Kidney (tissue), 14 donors: ENCODE measurements around the gene TADA3. TPM values are rescaled to one million over a fixed set of nuclear protein-coding genes. Genes with fewer than 3 reads are reported as not detected.

Experiments used
- DNase-seq, 5 donors: peaks; one replicate each; pipeline ENCODE4 v3.0.0-alpha.2; 2013 to 2020
- FAIRE-seq: peaks from 2 replicates; lab custom pipeline; 2012; peaks lifted over from hg19 to GRCh38; lab: Jason Lieb, UNC
- H3K27ac ChIP-seq, 2 donors: one replicate each; pipeline ENCODE4 v1.7.0; 2013; ENCODE audit warnings: low read depth in 2 of 2, low read length in 2 of 2, inconsistent platforms in 1 of 2
- H3K27me3 ChIP-seq: one replicate; pipeline ENCODE4 v1.7.1; 2013; ENCODE audit warnings: low read length, inconsistent platforms; ENCODE audit not compliant: control insufficient read depth, insufficient read depth
- H3K36me3 ChIP-seq, 3 donors: one replicate each; pipeline versions ENCODE4 v1.7.0 to v1.7.1; 2013; ENCODE audit warnings: low read length in 3 of 3, control low read depth in 1 of 3, inconsistent platforms in 1 of 3; ENCODE audit not compliant: insufficient read depth in 3 of 3, control insufficient read depth in 2 of 3
- H3K4me1 ChIP-seq, 3 donors: one replicate each; pipeline versions ENCODE4 v1.7.0 to v1.7.1; 2013; ENCODE audit warnings: low read length in 3 of 3, inconsistent platforms in 1 of 3, low read depth in 1 of 3; ENCODE audit not compliant: control insufficient read depth in 2 of 3, insufficient read depth in 2 of 3
- H3K4me3 ChIP-seq, 3 donors: one replicate each; pipeline versions ENCODE4 v1.7.0 to v1.8.1; 2013; ENCODE audit warnings: low read length in 3 of 3, control low read depth in 1 of 3, inconsistent platforms in 1 of 3
- H3K9ac ChIP-seq, 3 donors: one replicate each; pipeline versions ENCODE4 v1.7.0 to v1.7.1; 2013; ENCODE audit warnings: low read length in 3 of 3, control low read depth in 1 of 3, inconsistent platforms in 1 of 3
- H3K9me3 ChIP-seq, 3 donors: one replicate each; pipeline versions ENCODE4 v1.7.0 to v1.7.1; 2013; ENCODE audit warnings: low read length in 3 of 3, control low read depth in 1 of 3, inconsistent platforms in 1 of 3; ENCODE audit not compliant: control insufficient read depth in 2 of 3, insufficient read depth in 1 of 3
- CTCF ChIP-seq: IDR thresholded peaks from 3 replicates; pipeline ENCODE4 v1.5.1; 2012; ENCODE audit warnings: mild to moderate bottlenecking, moderate library complexity, borderline replicate concordance; ENCODE audit not compliant: insufficient read depth; ENCODE audit errors: extremely low read depth
- intact Hi-C: fragments of 100-400 bp; cut with DNase I; formaldehyde crosslinking; loops from one replicate; pipeline ENCODE4 v1.11.1; 2022
- polyA plus RNA-seq: library from polyadenylated mRNA; stranded (reverse); fragments of 350-450 nt; fragmentation: Illumina TruSeq; extraction: RNeasy Lipid Tissue Mini Kit (QIAGEN cat#74804); gene quantifications from one replicate; pipeline ENCODE4 v1.2.3, GENCODE V29; 2014; ENCODE audit warnings: low read depth, low replicate concordance; ENCODE audit not compliant: insufficient read depth
- total RNA-seq: library from RNA; stranded (reverse); fragmentation: NEBNext Ultra II Directional; extraction: Animal tissue kit (Norgen Biotek cat#: 25700); gene quantifications from one replicate; pipeline ENCODE4 v1.2.1, GENCODE V29; 2021
- donor health status: control.
- donor health status: control.
- donor health status: control.
- donor health status: control.
- donor health status: control.
- donor health status: DM: yes; HTN: yes; CAD: no.
- donor health status: Normal renal cell carcinoma (clear cell type).

The TADA3 gene
- total and polyA plus RNA-seq, 2 donors from 2014 or later, result 58.4 to 65.1 TPM

- peaks cover 7 to 23% (median 15%) of the 10 kb centered on the region in 3 donors for H3K36me3 ChIP-seq
- intact Hi-C loops, result no loop called here
- no peak for TF ChIP-seq CTCF
- DNase-seq, result no peak
- no peak overlapping the region for H3K4me3 ChIP-seq
- no peak overlapping the region for H3K9ac ChIP-seq
- no peaks in the 10 kb centered on the region for H3K9me3 ChIP-seq
- FAIRE-seq, result no peak
- peaks cover 0 to 29% (median 6%) of the 10 kb centered on the region in 3 donors for H3K4me1 ChIP-seq
- no peak overlapping the region for H3K27ac ChIP-seq
- no peaks in the 10 kb centered on the region for H3K27me3 ChIP-seq
Observed at GRCh38 chr3:9807981-9808344, 15.7 kb upstream of the TADA3 start.

- Histone ChIP-seq H3K4me1 (peaks cover 0 to 29% (median 6%) of the 10 kb centered on the region in 3 donors), H3K36me3 (peaks cover 7 to 24% (median 17%) of the 10 kb centered on the region in 3 donors), H3K9me3 (no peaks in the 10 kb centered on the region), H3K27ac (no peak overlapping the region), H3K4me3 (no peak overlapping the region), H3K9ac (no peak overlapping the region), H3K27me3 (no peaks in the 10 kb centered on the region)
- intact Hi-C loops, result no loop called here
- TF ChIP-seq CTCF, result no peak
- DNase-seq (no peak), FAIRE-seq (no peak)
Observed at GRCh38 chr3:9806688-9807589, 14.7 kb upstream of the TADA3 start.

GRCh38 chr3:9806137-9806536, 13.9 kb upstream of the TADA3 start:
- Histone ChIP-seq H3K9ac (no peak overlapping the region), H3K27me3 (no peaks in the 10 kb centered on the region), H3K36me3 (peaks cover 11 to 30% (median 25%) of the 10 kb centered on the region in 3 donors), H3K27ac (no peak overlapping the region), H3K4me1 (peaks cover 0 to 29% (median 6%) of the 10 kb centered on the region in 3 donors), H3K4me3 (no peak overlapping the region), H3K9me3 (no peaks in the 10 kb centered on the region)
- FAIRE-seq (no peak), DNase-seq (no peak)
- TF ChIP-seq CTCF, result no peak
- intact Hi-C loops, result no loop called here
